Spleen (tissue), 3 donors: Measurements from ENCODE around the gene ST8SIA4.

Experiments used
- POLR2A ChIP-seq, 3 donors: fragments of 450-650 bp; IDR thresholded peaks; one replicate each; pipeline ENCODE4 v1.5.1; 2017; ENCODE audit warnings: antibody characterized with exemption in 3 of 3, mild to moderate bottlenecking in 1 of 3
- POLR2AphosphoS5 ChIP-seq, 3 donors: sonication (generic); formaldehyde crosslinking; IDR thresholded peaks; one replicate each; pipeline ENCODE4 v1.5.1; 2017; ENCODE audit warnings: antibody characterized with exemption in 3 of 3

GRCh38 chr5:100905259-100905914, 2.3 kb upstream of the ST8SIA4 start:
- TF ChIP-seq POLR2A (IDR thresholded peaks at IDR 0.05): no peak
- TF ChIP-seq POLR2AphosphoS5 (IDR thresholded peaks at IDR 0.05): no peak
